NT2/D1 (cell line): ENCODE measurements around the gene JOSD2.

Experiments used
- DNase-seq: peaks from one replicate; pipeline ENCODE4 v3.0.0-alpha.2; 2011; ENCODE audit warnings: low read depth, low spot score
- H3K27me3 ChIP-seq: 2 replicates; pipeline ENCODE4 v1.6.0; 2011; ENCODE audit warnings: mild to moderate bottlenecking; ENCODE audit not compliant: insufficient read length, insufficient read depth
- H3K36me3 ChIP-seq: 2 replicates; pipeline ENCODE4 v1.6.1; 2011; ENCODE audit warnings: mild to moderate bottlenecking, low read length, mixed read lengths; ENCODE audit not compliant: insufficient read depth, insufficient read length
- H3K4me1 ChIP-seq: 2 replicates; pipeline ENCODE4 v1.5.1; 2011; ENCODE audit not compliant: insufficient read depth, insufficient read length
- H3K4me3 ChIP-seq: 2 replicates; pipeline ENCODE4 v1.5.1; 2011; ENCODE audit warnings: low read depth; ENCODE audit not compliant: insufficient read length
- H3K9ac ChIP-seq: 2 replicates; pipeline ENCODE4 v1.6.0; 2011; ENCODE audit warnings: low read depth; ENCODE audit not compliant: insufficient read length
- H3K9me3 ChIP-seq: 2 replicates; pipeline ENCODE4 v1.5.1; 2011; ENCODE audit warnings: mild to moderate bottlenecking, low read length; ENCODE audit not compliant: insufficient read depth
- SUZ12 ChIP-seq: IDR thresholded peaks from 2 replicates; pipeline ENCODE4 v1.6.1; 2011; ENCODE audit not compliant: insufficient read length, insufficient read depth; ENCODE audit errors: extremely low read depth
- YY1 ChIP-seq: IDR thresholded peaks from 2 replicates; pipeline ENCODE4 v1.6.1; 2011; ENCODE audit not compliant: insufficient read length, insufficient read depth
- ZNF274 ChIP-seq: IDR thresholded peaks from 2 replicates; pipeline ENCODE4 v1.6.1; 2011; ENCODE audit warnings: mild to moderate bottlenecking, low read depth, low read length

Gene JOSD2

DNA sequence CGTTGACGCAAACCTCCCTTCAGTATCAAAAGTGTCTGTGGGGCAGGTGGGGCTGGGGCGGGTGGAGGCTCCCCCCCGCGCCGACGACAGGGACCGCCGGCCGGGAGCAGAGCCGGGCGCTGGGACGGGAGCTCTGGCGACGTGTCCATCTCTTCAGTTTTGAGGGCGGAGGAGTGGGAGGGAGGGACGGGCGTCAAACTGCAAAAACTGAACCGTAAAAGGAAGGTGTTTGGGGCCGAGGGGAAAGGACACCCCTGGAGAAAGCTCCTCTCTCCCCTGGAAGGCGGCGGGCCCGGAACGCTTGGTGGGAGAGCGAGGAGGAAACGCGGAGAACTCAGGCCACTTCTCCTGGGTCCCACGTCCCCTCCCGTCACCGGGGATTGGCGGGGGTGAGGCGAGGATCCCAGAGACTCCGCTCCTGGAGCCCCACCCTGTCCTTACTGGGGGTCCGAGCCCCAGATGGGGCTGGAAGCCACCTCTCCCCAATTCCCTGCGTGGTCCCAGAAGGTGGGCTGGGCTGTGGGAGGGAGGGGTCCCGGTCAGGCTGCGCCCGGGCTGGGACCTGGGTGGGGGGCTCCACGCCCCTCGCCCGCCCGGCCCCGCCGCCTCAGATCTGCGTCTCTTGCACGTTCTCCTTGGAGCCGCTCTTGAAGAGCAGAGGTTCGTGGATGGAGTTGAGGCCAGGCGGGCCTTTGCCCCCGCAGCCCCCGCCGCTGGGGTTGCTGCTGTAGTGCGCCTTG is 6.1 kb upstream of the JOSD2 start:
- DNase-seq: no peak
- H3K9ac ChIP-seq: no peak overlapping the region
- no peak overlapping the region for H3K4me3 ChIP-seq
- peaks cover 22% of the 10 kb centered on the region for H3K36me3 ChIP-seq
- H3K9me3 ChIP-seq: no peaks in the 10 kb centered on the region
- H3K4me1 ChIP-seq: peaks cover 13% of the 10 kb centered on the region
- no peak for TF ChIP-seq YY1
- TF ChIP-seq ZNF274: no peak
- no peak for TF ChIP-seq SUZ12
- no peaks in the 10 kb centered on the region for H3K27me3 ChIP-seq

DNA sequence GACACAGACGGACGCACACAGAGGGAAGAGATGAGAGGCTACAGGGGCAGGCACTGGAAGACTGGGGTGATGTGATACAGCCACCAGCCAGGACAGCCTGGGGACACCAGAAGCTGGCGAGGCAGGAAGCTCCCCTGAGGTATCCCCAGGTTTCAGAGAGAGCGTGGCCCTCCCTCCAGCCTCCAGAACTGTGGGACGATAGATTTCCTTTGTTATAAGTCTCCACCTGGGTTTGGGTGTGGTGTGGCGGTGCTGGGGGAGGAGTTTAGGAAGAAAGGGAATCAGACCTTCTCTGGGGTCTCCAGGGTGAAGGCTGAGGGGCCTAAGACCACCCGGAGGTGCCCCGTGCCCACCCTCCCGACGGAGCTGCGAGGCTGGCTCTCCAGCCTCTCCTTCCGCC is 5.5 kb upstream of the JOSD2 start:
- Histone ChIP-seq H3K36me3 (peaks cover 22% of the 10 kb centered on the region), H3K9ac (no peak overlapping the region), H3K9me3 (no peaks in the 10 kb centered on the region), H3K4me1 (peaks cover 13% of the 10 kb centered on the region), H3K4me3 (no peak overlapping the region), H3K27me3 (no peaks in the 10 kb centered on the region)
- no peak for TF ChIP-seq ZNF274
- TF ChIP-seq SUZ12: no peak
- no peak for TF ChIP-seq YY1
- no peak for DNase-seq

DNA sequence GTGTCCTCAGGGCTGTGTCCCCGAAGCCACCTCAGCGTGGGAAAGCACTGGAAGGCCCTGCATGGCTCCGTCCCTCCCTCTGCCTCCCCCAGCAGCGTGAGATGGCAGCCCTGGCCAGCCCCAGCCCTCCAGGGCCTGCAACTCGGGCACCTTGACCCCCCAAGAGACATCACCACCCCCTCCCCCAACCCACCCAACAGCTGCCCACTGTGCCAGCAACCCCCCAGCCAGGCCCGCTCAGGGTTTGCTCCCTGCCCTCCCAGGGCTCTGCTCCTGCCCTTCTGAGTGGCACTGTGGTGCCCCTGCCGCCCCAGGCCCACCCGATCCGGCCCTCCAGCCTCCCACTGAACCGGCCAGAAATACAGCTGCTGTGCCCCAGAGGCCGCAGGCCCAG is 4.2 kb upstream of the JOSD2 start:
- H3K36me3 ChIP-seq: peaks cover 22% of the 10 kb centered on the region
- TF ChIP-seq YY1 (no peak), SUZ12 (no peak), ZNF274 (no peak)
- H3K9me3 ChIP-seq: no peaks in the 10 kb centered on the region
- H3K4me3 ChIP-seq: no peak overlapping the region
- H3K27me3 ChIP-seq: no peaks in the 10 kb centered on the region
- DNase-seq: no peak
- no peak overlapping the region for H3K9ac ChIP-seq
- H3K4me1 ChIP-seq: peaks cover 16% of the 10 kb centered on the region

DNA sequence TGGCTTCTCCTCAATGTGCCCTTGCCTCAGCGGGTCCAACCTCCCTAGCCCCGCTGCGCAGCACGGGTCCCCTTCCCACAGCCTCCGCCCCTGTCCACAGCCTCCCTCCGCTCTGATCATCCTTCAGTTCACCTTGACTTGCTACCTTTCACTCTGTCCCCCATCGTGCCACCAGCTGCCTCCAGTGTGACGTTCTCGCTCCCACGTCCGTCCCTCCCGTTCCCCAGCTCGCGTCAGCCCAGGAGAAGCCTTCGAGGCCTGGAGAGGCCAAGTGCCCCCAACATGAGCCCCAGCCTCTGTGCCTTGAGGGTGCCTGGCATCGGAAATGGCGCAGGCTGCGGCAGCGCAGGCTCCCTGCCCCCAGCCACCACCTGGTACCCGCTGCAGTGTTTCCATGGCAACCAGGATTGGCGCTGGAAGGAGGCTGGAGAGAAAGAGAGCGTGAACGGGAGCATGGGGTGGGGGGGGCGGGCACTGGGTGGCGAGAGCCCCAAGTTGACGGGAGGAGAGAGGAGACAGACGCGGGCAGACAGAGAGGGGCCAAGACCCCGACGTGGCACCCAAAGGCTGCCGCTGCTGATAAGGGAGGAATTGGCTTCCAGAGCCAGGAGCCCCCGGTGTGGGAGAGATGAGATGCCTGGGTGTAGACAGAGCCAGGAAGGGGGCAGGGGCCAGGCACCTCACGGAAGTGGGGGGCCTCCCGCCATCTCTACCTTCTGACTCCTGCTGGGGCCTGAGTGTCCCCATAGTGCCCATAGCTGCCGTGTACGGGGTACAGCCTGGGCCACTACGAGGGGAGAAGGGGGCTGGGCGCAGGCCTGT is 3.6 kb upstream of the JOSD2 start:
- Histone ChIP-seq H3K9ac (no peak overlapping the region), H3K27me3 (no peaks in the 10 kb centered on the region), H3K4me1 (peaks cover 19% of the 10 kb centered on the region), H3K4me3 (no peak overlapping the region), H3K9me3 (no peaks in the 10 kb centered on the region), H3K36me3 (peaks cover 22% of the 10 kb centered on the region)
- TF ChIP-seq ZNF274: no peak
- no peak for TF ChIP-seq SUZ12
- TF ChIP-seq YY1: no peak
- no peak for DNase-seq

DNA sequence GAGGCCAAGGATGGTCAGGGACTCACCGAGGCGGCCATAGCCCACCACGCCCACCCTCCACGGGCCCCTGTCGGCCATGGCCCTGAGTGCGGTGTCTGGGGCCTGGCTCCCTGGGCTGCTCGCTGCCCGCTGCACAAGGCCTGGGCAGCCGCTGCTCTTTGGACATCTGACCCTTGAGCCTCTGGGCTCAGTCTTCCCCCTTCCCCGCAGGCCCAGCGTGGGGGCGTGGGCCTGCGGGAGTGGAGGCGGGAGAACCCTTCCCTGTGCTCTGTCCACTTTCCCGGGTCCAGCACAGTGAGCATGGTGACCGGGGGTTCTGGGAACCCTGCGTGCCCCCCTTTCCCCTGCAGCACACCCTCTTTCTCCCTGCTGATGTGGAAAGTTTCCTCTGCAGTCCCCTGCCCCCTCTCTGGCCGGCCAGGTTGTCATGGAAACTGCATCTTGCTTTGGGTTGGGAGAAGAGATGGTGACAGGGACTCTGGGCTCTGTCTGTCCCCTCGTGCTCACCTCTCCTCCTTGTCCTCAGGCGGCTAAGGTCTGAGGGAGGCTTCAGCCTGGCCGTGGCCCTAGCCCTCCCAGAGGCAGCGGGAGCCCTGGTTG is 2.9 kb upstream of the JOSD2 start, which contains the start of gene ASPDH:
TSS of gene ASPDH (minus strand) at position 168 of the 600 bp plus-strand sequence. CDS start at position 78, 90 bp downstream.
- TF ChIP-seq YY1 (no peak), SUZ12 (no peak), ZNF274 (no peak)
- DNase-seq: no peak
- no peaks in the 10 kb centered on the region for H3K27me3 ChIP-seq
- peak within 1 kb of the TSS; percentile 32 for H3K9ac ChIP-seq
- H3K36me3 ChIP-seq: peaks cover 18% of the 10 kb centered on the region
- peaks cover 19% of the 10 kb centered on the region for H3K4me1 ChIP-seq
- H3K9me3 ChIP-seq: no peaks in the 10 kb centered on the region
- no peak within 1 kb of the TSS for H3K4me3 ChIP-seq

DNA sequence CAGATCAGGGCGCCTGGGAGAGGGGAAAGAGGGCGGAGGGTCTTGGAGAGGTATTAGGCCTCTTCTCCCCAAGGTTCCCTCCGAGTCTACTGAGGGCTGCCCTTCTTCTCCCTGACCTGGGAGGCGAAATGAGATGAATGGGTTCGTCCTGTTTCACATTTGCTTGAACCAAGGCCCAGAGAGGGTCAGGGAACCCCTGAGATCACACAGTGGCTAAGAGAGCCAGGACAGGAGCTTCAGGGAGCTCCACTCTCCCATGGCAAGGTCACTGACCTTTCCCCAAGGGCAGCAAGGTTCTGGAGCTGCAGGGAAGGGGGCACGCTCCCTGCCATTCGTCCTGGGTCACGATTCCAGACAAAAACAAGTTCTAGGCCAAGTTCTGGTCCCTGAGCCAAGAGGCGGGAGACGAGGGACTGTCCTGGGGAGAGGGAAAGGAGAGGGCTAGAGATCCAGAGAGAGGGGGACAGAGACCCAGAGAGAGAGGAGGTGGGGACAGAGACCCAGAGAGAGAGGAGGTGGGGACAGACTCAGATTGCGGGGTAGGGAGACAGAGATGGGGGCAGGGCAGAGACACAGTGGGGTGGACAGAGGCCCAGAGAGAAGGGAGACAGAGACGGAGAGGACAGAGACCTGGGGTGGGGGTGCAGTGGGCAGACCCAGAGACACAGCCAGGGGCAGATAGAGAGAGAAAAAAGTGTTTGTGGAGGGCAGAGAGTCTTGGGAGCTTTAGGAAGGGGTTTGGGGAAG is 2.2 kb upstream of the JOSD2 start:
- H3K27me3 ChIP-seq: no peaks in the 10 kb centered on the region
- TF ChIP-seq YY1 (no peak), ZNF274 (no peak), SUZ12 (no peak)
- no peak overlapping the region for H3K4me3 ChIP-seq
- H3K9ac ChIP-seq: peak overlapping the region; percentile 32
- peaks cover 20% of the 10 kb centered on the region for H3K4me1 ChIP-seq
- H3K36me3 ChIP-seq: peaks cover 11% of the 10 kb centered on the region
- DNase-seq: no peak
- no peaks in the 10 kb centered on the region for H3K9me3 ChIP-seq
